GM06990 (cell line): ENCODE results near the gene THSD8.

Experiments used
- DNase-seq: peaks from one replicate; pipeline ENCODE4 v3.0.0-alpha.2; 2011; ENCODE audit not compliant: insufficient read length; ENCODE audit errors: extremely low read depth
- H3K27me3 ChIP-seq: replicated peaks from 2 replicates; pipeline ENCODE4 v1.6.0; 2011; ENCODE audit warnings: low read length; ENCODE audit not compliant: control insufficient read depth, insufficient read depth
- H3K36me3 ChIP-seq: 2 replicates; pipeline ENCODE4 v1.5.1; 2011; ENCODE audit warnings: low read length; ENCODE audit not compliant: control insufficient read depth, insufficient read depth
- H3K4me3 ChIP-seq: replicated peaks from 2 replicates; pipeline ENCODE4 v1.5.1; 2011; ENCODE audit warnings: low read depth, mild to moderate bottlenecking, control low read depth, low read length
- TF ChIP-seq, protein P1 (sequence below): IDR thresholded peaks from 2 replicates; pipeline ENCODE4 v1.5.1; 2011; ENCODE audit warnings: low read length, control low read depth, mild to moderate bottlenecking, inconsistent platforms; ENCODE audit not compliant: insufficient read depth, poor library complexity, severe bottlenecking

Gene THSD8

DNA sequence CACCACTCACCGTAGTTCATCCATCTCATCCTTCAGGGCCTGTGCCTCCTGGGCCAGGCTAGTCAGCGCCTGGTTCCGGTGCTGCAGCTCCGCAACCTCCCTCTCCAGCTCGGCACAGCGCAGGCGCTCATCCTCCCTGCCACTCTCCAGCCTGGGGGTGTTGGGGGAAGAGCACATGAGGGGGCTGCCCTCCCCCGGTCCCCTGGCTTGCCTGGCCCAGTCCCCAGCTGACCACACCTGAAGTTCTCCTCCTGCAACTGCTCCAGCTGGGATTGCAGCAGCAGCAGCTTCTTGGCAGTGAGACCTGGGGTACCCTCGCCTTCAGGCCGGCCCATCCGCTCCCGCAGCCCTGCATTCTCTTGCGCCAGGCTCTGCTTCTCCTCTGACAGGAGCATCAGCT, 30.9 kb upstream of the THSD8 start:
- DNase-seq: no peak
- no peaks in the 10 kb centered on the region for H3K27me3 ChIP-seq
- TF ChIP-seq, protein P1, sequence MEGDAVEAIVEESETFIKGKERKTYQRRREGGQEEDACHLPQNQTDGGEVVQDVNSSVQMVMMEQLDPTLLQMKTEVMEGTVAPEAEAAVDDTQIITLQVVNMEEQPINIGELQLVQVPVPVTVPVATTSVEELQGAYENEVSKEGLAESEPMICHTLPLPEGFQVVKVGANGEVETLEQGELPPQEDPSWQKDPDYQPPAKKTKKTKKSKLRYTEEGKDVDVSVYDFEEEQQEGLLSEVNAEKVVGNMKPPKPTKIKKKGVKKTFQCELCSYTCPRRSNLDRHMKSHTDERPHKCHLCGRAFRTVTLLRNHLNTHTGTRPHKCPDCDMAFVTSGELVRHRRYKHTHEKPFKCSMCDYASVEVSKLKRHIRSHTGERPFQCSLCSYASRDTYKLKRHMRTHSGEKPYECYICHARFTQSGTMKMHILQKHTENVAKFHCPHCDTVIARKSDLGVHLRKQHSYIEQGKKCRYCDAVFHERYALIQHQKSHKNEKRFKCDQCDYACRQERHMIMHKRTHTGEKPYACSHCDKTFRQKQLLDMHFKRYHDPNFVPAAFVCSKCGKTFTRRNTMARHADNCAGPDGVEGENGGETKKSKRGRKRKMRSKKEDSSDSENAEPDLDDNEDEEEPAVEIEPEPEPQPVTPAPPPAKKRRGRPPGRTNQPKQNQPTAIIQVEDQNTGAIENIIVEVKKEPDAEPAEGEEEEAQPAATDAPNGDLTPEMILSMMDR: no peak
- H3K36me3 ChIP-seq: no peaks in the 10 kb centered on the region
- no peak overlapping the region for H3K4me3 ChIP-seq

DNA sequence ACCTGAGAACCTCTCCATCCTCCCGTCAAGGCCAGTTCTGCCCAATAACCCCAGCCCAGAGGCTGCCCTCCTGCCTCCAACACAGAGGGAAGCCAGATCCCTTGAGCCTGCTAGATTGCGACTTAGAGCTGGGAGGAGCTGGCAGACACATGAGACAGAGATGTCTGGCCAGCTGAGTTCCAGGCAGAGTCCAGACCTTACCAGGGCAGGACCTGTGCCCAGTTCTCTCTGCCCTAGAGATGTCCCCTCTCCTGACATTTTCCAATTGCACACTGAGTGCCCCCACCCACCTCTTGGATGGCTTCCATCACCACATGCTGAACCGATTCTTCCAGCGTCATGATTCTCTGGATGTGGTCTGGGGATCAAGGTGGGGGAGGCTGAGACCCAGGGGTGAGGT, 29.5 kb upstream of the THSD8 start:
- TF ChIP-seq, protein P1: no peak
- DNase-seq: no peak
- Histone ChIP-seq H3K4me3 (no peak overlapping the region), H3K36me3 (no peaks in the 10 kb centered on the region), H3K27me3 (no peaks in the 10 kb centered on the region)

DNA sequence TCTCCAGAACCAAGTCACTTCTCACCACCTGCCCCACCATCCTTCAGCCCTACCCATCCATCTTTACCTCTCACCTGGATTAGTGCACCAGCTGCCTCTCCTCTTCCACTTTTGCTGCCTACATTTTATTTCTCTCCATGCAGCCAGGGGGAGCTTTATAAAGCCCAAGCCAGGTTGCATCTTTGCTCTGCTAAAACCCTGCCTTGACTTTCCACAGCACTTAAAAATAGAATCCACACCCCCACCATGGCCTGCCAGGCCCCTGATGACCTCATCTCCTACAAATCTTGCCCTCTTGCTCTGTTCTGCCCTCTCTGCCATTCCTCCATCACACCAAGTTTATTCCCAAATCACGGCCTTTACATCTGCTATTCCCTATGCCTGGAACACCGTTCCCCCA, 28.3 kb upstream of the THSD8 start:
- Histone ChIP-seq H3K4me3 (no peak overlapping the region), H3K27me3 (no peaks in the 10 kb centered on the region), H3K36me3 (no peaks in the 10 kb centered on the region)
- DNase-seq: no peak
- TF ChIP-seq, protein P1: peak; percentile 31

DNA sequence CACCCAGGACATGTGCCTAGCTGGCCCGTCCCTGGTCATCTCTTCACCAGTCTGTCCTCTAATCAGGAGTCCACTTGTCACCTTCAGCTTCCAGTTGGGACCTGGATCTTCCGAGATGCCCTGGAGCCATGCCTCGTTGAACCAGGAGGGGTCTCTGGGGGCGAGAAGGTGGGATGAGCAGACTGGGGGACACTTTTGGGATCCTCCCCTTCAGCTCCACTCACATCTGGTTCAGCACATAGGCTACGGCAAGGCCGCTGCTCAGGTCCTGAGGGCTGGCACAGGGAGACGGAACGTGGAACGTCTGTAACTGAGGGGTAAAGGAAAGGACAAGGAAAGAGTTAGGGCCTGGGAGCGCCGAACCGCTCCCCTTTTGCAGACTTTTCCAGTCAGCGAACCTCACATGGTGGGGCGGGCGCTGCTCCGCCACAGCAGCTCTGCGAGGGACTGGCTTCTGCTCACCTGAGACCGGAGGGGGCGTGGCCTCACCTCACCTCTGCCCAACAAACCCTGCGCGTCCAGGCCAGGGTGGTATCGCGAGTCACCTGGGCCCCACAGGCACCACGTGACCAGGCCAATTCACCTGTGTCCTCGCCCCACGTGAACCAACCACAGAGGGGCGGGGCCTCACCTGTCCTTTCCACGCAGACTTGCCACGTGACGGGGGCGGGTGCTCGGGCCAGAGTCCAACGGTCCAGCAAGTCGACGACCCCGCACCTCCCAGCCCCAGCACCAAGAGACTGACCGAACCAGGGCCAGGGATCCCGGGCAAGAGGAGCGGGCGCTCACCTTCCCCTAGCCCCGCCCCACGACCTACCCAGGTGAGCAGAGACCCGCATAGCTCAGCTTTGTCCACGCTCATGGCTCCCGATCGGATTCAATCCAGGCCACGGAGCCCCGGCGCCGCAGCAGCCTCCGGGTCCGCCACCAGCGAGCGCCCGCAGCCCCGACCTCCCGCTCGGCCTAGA, 27.0 kb upstream of the THSD8 start, which contains the start of gene HOOK2:
TSS of gene HOOK2 (minus strand) at position 965 of the 968 bp plus-strand sequence. CDS start at position 862, 103 bp downstream.
- H3K4me3 ChIP-seq: peak within 1 kb of the TSS; percentile 67
- no peak for DNase-seq
- H3K36me3 ChIP-seq: no peaks in the 10 kb centered on the region
- no peaks in the 10 kb centered on the region for H3K27me3 ChIP-seq
- TF ChIP-seq, protein P1: no peak

DNA sequence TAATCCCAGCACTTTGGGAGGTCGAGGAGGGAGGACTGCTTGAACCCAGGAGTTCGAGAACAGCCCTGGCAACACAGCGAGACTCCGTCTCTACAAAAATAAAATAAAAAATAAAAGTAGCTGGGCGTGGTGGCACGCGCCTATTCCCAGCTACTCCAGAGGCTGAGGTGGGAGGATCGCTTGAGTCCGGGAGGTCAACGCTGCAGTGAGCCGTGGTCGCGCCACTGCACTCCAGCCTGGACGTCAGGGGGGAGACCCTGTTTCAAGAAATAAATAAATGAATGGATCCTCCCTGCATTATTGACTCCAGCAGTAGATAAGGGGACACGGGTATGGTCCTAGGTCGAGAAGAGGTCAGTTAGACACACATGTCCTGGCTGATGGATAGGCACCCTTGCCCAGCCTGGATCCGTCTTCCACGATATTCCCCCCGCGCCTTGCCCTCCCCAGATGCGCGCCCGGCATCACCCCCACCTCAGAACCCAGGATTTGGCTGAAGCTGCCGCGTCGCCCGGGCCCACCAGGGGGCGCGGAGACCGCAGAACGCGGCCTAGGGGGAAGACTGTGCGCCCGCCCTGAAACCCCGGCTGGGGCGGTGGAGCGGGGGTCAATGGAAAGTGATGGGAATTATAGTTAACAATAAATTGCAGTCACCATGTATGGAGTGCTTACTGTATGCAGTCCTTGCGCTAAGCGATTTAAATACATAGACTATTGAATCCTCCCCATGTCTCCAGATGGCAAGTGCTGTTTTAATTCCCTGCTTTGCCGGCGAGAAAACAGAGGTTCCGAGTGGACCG, 24.5 kb upstream of the THSD8 start:
- Histone ChIP-seq H3K4me3 (peak overlapping the region; percentile 75), H3K36me3 (no peaks in the 10 kb centered on the region), H3K27me3 (no peaks in the 10 kb centered on the region)
- DNase-seq: peak; percentile 87
- TF ChIP-seq, protein P1: peak; percentile 99
